HepG2 (cell line): ENCODE data around the gene KRT71. TPM values are rescaled to one million over a fixed set of nuclear protein-coding genes. Genes with fewer than 3 reads are reported as not detected.

Experiments used
- ATAC-seq: fragments of 200-7000 bp; cut with Tn5 transposase; 3 replicates; pipeline ENCODE4 v1.9.1; 2020; ENCODE audit warnings: mild to moderate bottlenecking, moderate library complexity
- BruUV-seq: library from RNA; stranded (reverse); fragments of 400-500 nt; replicated peaks from 2 replicates; lab custom pipeline; 2021; lab: Mats Ljungman, UMichigan
- CTCF ChIA-PET: fragments of 300-600 bp; formaldehyde crosslinking; extraction: SDS; loops from one replicate; lab custom pipeline; 2021; ENCODE audit warnings: low total read pairs, inconsistent platforms, low intra/inter-chr PET ratio; lab: Yijun Ruan, JAX
- POLR2A ChIA-PET: fragments of 350-600 bp; sonication (Branson Sonifier 250); formaldehyde crosslinking; loops from one replicate; lab custom pipeline; 2020; ENCODE audit warnings: antibody characterized with exemption, inconsistent platforms; lab: Yijun Ruan, JAX
- DNase-seq: peaks from one replicate; pipeline ENCODE4 v3.0.0-alpha.2; 2015; ENCODE audit warnings: low spot score
- FAIRE-seq: peaks from 3 replicates; lab custom pipeline; 2011; peaks lifted over from hg19 to GRCh38; lab: Jason Lieb, UNC
- H2AFZ ChIP-seq: one replicate; pipeline ENCODE4 v1.6.1; 2011; ENCODE audit warnings: low read length, inconsistent platforms
- H3K27ac ChIP-seq: fragments of 300-600 bp; 3 replicates; pipeline ENCODE4 v1.8.0; 2011; ENCODE audit warnings: mixed run types, mild to moderate bottlenecking, mixed read lengths, low read length, inconsistent platforms; ENCODE audit not compliant: insufficient read depth; ENCODE audit errors: extremely low read length
- H3K27me3 ChIP-seq, 2 experiments: fragments of 200-600 bp in 1 of 2; 2 replicates in 1 of 2; 3 replicates in 1 of 2; pipeline versions ENCODE4 v1.6.0 to v1.8.0; 2011; ENCODE audit warnings: low read length in 2 of 2, mild to moderate bottlenecking in 2 of 2, moderate library complexity in 2 of 2, inconsistent platforms in 1 of 2; ENCODE audit not compliant: insufficient read depth in 2 of 2, control insufficient read depth in 1 of 2
- H3K36me3 ChIP-seq, 2 experiments: fragments of 200-600 bp in 1 of 2; replicated peaks in 1 of 2; 2 replicates in 1 of 2; 3 replicates in 1 of 2; pipeline versions ENCODE4 v1.5.1 to v1.8.0; 2011; ENCODE audit warnings: low read length in 2 of 2, inconsistent platforms in 1 of 2; ENCODE audit not compliant: insufficient read depth in 2 of 2, control insufficient read depth in 1 of 2
- H3K4me1 ChIP-seq: 2 replicates; pipeline ENCODE4 v1.5.1; 2012; ENCODE audit warnings: low read length, inconsistent platforms; ENCODE audit not compliant: insufficient read depth
- H3K4me2 ChIP-seq: 2 replicates; pipeline ENCODE4 v1.6.0; 2011; ENCODE audit warnings: low read depth, low read length, inconsistent platforms
- H3K4me3 ChIP-seq, 3 experiments: fragments of 200-600 bp in 1 of 3; sonication (generic), shearing (Covaris generic) in 1 of 3; replicated peaks in 1 of 3; 2 replicates each; pipeline ENCODE4 v1.5.1; 2011 to 2016; ENCODE audit warnings: low read length in 3 of 3, inconsistent platforms in 2 of 3, low read depth in 2 of 3, mild to moderate bottlenecking in 2 of 3, control low read depth in 1 of 3, mixed read lengths in 1 of 3; ENCODE audit not compliant: insufficient read depth in 1 of 3
- H3K79me2 ChIP-seq: one replicate; pipeline ENCODE4 v1.6.1; 2011; ENCODE audit warnings: low read length, inconsistent platforms; ENCODE audit not compliant: insufficient read depth
- H3K9ac ChIP-seq: 2 replicates; pipeline ENCODE4 v1.6.0; 2011; ENCODE audit warnings: mild to moderate bottlenecking, low read depth, low read length, inconsistent platforms; ENCODE audit not compliant: insufficient read depth
- H3K9me3 ChIP-seq: 2 replicates; pipeline ENCODE4 v1.5.1; 2012; ENCODE audit warnings: mild to moderate bottlenecking, low read length
- H4K20me1 ChIP-seq: 2 replicates; pipeline ENCODE4 v1.6.0; 2011; ENCODE audit warnings: inconsistent platforms, mild to moderate bottlenecking, low read length, moderate library complexity; ENCODE audit not compliant: insufficient read depth
- CEBPG ChIP-seq: IDR thresholded peaks from 2 replicates; pipeline ENCODE4 v1.6.1; 2016
- HES4 ChIP-seq: sonication (generic); formaldehyde crosslinking; IDR thresholded peaks from 2 replicates; pipeline ENCODE4 v1.9.0; 2021; ENCODE audit warnings: mild to moderate bottlenecking, missing genetic modification reagents, borderline replicate concordance
- IRF2 ChIP-seq: IDR thresholded peaks from 2 replicates; pipeline ENCODE4 v1.6.1; 2018; ENCODE audit warnings: missing genetic modification reagents, missing compliant biosample characterization
- KDM6A ChIP-seq: IDR thresholded peaks from 2 replicates; pipeline ENCODE4 v1.6.1; 2016; ENCODE audit warnings: low read depth
- RORA ChIP-seq: sonication (generic); formaldehyde crosslinking; IDR thresholded peaks from 2 replicates; pipeline ENCODE4 v1.5.0; 2020; ENCODE audit warnings: mild to moderate bottlenecking, missing genetic modification reagents, moderate library complexity
- SIX4 ChIP-seq: sonication (generic); formaldehyde crosslinking; IDR thresholded peaks from 2 replicates; pipeline ENCODE4 v1.4.0; 2020; ENCODE audit warnings: missing genetic modification reagents
- SNAI1 ChIP-seq: sonication (generic); formaldehyde crosslinking; IDR thresholded peaks from 2 replicates; pipeline ENCODE4 v1.5.0; 2020; ENCODE audit warnings: mild to moderate bottlenecking, missing genetic modification reagents, borderline replicate concordance
- WIZ ChIP-seq: sonication (generic); formaldehyde crosslinking; IDR thresholded peaks from 2 replicates; pipeline ENCODE4 v1.5.1; 2020; ENCODE audit warnings: mild to moderate bottlenecking, missing genetic modification reagents
- ZNF251 ChIP-seq: sonication (generic); formaldehyde crosslinking; IDR thresholded peaks from 2 replicates; pipeline ENCODE4 v1.9.0; 2021; ENCODE audit warnings: mild to moderate bottlenecking, missing genetic modification reagents
- ZNF430 ChIP-seq: sonication (generic); formaldehyde crosslinking; IDR thresholded peaks from 2 replicates; pipeline ENCODE4 v1.9.0; 2021; ENCODE audit warnings: mild to moderate bottlenecking, missing genetic modification reagents
- ZNF496 ChIP-seq: sonication (generic); formaldehyde crosslinking; IDR thresholded peaks from 2 replicates; pipeline ENCODE4 v1.8.1; 2023; ENCODE audit warnings: mild to moderate bottlenecking, moderate library complexity, missing genetic modification reagents; ENCODE audit not compliant: insufficient replicate concordance
- WGBS: methylation state at CpG from one replicate; pipeline ENCODE4 v1.1.6; 2017; ENCODE audit warnings: low lambda C conversion rate; 5-methylcytosine and 5-hydroxymethylcytosine counted together
- in situ Hi-C: cut with HindIII; loops from 2 replicates; pipeline ENCODE4 v1.10.0; 2017; ENCODE audit warnings: low pct_unique_long_range_greater_than_20kb; ENCODE audit not compliant: extremely low pct_ligation_motif_present
- intact Hi-C: fragments of 100-400 bp; cut with micrococcal nuclease; formaldehyde crosslinking; loops from one replicate; pipeline ENCODE4 v1.10.0; 2022; ENCODE audit not compliant: unreplicated experiment
- polyA plus RNA-seq, 8 experiments: library from polyadenylated mRNA; depleted of rRNA in 3 of 8; stranded (reverse) in 7 of 8; unstranded in 1 of 8; fragments of >200 nt; fragmentation: Illumina TruSeq in 4 of 8; extraction: Trizol in 4 of 8; gene quantifications; 2 replicates each; pipeline versions ENCODE4 v1.2.1 to v1.2.3, GENCODE V29; 2011 to 2016; ENCODE audit warnings: low read depth in 4 of 8, missing spikeins in 1 of 8, mixed read lengths in 1 of 8; ENCODE audit not compliant: insufficient read depth in 1 of 8
- total RNA-seq, 5 experiments: library from RNA; depleted of rRNA; stranded (reverse); fragments of >200 nt; fragmentation: Illumina TruSeq; extraction: Trizol; gene quantifications; 2 replicates each; pipeline ENCODE4 v1.2.3, GENCODE V29; 2016; ENCODE audit warnings: low read depth in 1 of 5
- TF ChIP-seq, protein P1 (sequence below): sonication (generic); formaldehyde crosslinking; IDR thresholded peaks from 2 replicates; pipeline ENCODE4 v1.5.0; 2020; ENCODE audit warnings: missing genetic modification reagents, mild to moderate bottlenecking, borderline replicate concordance
- TF ChIP-seq, protein P2 (sequence below): sonication (generic); formaldehyde crosslinking; IDR thresholded peaks from 2 replicates; pipeline ENCODE4 v1.4.0; 2020; ENCODE audit warnings: mild to moderate bottlenecking, missing genetic modification reagents
- TF ChIP-seq, protein P3 (sequence below): IDR thresholded peaks from 2 replicates; pipeline ENCODE4 v1.6.1; 2012; ENCODE audit warnings: low read length, improper control_type of control experiment

The KRT71 gene
- total and polyA plus RNA-seq, 2 of the 13 experiments (the other 11 are each of a cell fraction or from before 2014, with no cell fraction given) = not detected

DNA sequence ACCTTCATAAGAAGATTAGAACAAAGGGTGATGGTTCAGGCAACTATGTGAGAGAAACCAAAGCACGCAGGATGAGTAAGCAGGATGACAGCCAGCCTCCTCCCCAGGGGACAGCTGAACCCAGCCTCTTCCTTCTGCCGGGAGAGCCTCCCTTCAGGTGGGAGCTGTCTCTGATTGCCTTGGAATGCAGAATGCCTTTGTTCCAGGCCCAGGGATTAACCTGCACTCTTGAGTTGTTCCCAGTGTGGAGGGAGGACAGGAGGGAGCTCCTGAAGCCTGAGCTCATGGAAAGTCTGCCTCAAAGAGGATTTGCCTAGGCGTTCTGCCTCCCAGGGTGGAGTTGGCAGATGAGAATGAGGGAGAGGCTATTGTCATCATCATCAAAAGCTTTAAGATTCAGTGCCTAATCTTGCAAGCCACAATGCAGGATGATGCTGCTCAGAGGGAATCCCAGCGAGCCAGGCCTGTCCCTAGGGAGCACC lies 56.3 kb downstream of the KRT71 start:
- no peak for ATAC-seq
- Histone ChIP-seq H3K27me3 (peaks cover 3 to 12% of the 10 kb centered on the region in 2 experiments; a peak in 3 of 5 replicates), H3K9me3 (no peaks in the 10 kb centered on the region), H2AFZ (no peak overlapping the region), H3K27ac (no peak overlapping the region), H3K4me1 (0 out of 2 replicates have a peak, but pooled peaks cover 6% of the 10 kb centered on the region), H3K9ac (no peak overlapping the region), H3K4me2 (no peak overlapping the region), H3K79me2 (no peaks in the 10 kb centered on the region), H3K4me3 (no peak overlapping the region), H3K36me3 (no peaks in the 10 kb centered on the region), H4K20me1 (no peaks in the 10 kb centered on the region)
- no peak for FAIRE-seq
- ChIA-PET CTCF (no interaction called here), POLR2A (no interaction called here)
- in situ Hi-C loops = no loop called here
- no peak for DNase-seq
- intact Hi-C loops = no loop called here
- WGBS = 0% methylated on average over 3 of the region's 4 CpGs
- BruUV-seq = no TSS peak
- TF ChIP-seq KDM6A (CRISPR knock-in tag) = no peak
- no peak for TF ChIP-seq CEBPG (CRISPR knock-in tag)
- TF ChIP-seq SNAI1 (CRISPR knock-in tag) = no peak
- TF ChIP-seq, protein P1, sequence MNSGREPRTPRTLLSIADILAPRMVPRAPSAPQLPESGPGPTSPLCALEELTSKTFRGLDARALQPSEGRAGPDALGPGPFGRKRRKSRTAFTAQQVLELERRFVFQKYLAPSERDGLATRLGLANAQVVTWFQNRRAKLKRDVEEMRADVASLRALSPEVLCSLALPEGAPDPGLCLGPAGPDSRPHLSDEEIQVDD (CRISPR knock-in tag) = no peak
- TF ChIP-seq, protein P2, sequence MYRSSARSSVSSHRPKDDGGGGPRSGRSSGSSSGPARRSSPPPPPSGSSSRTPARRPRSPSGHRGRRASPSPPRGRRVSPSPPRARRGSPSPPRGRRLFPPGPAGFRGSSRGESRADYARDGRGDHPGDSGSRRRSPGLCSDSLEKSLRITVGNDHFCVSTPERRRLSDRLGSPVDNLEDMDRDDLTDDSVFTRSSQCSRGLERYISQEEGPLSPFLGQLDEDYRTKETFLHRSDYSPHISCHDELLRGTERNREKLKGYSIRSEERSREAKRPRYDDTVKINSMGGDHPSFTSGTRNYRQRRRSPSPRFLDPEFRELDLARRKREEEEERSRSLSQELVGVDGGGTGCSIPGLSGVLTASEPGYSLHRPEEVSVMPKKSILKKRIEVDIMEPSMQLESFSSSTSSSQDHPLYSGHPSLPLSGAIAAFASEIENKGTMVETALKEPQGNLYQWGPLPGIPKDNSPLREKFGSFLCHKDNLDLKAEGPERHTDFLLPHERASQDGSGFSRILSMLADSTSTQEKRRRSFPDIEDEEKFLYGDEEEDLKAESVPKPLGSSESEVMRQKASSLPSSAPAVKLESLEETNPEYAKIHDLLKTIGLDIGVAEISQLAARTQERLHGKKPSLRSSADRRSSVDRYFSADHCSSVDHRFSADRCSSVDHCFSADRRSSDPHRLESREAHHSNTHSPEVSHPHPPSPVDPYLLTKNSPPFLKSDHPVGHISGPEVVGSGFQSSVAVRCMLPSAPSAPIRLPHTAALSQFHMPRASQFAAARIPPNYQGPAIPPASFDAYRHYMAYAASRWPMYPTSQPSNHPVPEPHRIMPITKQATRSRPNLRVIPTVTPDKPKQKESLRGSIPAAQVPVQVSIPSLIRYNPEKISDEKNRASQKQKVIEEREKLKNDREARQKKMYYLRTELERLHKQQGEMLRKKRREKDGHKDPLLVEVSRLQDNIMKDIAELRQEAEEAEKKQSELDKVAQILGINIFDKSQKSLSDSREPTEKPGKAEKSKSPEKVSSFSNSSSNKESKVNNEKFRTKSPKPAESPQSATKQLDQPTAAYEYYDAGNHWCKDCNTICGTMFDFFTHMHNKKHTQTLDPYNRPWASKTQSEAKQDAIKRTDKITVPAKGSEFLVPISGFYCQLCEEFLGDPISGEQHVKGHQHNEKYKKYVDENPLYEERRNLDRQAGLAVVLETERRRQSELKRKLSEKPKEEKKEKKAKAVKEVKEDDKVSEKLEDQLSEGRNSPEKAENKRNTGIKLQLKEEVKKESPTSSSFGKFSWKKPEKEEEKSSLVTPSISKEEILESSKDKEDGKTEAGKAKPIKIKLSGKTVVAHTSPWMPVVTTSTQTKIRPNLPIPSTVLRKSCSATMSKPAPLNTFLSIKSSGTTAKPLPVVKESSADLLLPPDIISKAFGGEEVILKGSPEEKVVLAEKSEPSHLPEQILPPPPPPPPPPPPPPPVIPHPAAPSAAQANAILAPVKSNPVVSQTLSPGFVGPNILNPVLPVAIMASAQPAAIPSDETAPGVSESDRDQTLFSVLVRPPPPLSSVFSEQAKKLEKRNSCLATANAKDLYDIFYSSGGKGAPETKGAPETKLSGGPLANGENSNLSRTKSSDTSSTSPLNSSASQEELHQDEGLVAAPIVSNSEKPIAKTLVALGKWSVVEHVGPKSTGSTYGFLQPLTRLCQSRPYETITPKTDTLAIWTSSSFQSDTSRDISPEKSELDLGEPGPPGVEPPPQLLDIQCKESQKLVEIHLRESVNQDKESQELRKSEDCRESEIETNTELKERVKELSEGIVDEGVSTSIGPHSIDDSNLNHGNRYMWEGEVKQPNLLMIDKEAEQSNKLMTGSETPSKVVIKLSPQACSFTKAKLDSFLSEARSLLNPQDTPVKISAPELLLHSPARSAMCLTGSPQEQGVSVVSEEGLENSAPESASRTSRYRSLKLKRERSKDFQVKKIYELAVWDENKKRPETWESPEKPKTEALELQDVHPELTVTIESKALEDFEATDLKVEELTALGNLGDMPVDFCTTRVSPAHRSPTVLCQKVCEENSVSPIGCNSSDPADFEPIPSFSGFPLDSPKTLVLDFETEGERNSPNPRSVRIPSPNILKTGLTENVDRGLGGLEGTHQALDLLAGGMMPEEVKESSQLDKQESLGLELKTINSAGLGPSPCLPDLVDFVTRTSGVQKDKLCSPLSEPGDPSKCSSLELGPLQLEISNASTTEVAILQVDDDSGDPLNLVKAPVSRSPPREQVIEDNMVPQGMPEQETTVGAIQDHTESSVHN (CRISPR knock-in tag) = no peak
- TF ChIP-seq SIX4 (CRISPR knock-in tag) = no peak
- no peak for TF ChIP-seq IRF2
- TF ChIP-seq RORA (CRISPR knock-in tag) = no peak
- TF ChIP-seq HES4 (CRISPR knock-in tag) = no peak
- TF ChIP-seq ZNF496 = no peak
- TF ChIP-seq ZNF251 (CRISPR knock-in tag) = no peak
- no peak for TF ChIP-seq WIZ (CRISPR knock-in tag)
- TF ChIP-seq ZNF430 (CRISPR knock-in tag) = no peak
- TF ChIP-seq, protein P3, sequence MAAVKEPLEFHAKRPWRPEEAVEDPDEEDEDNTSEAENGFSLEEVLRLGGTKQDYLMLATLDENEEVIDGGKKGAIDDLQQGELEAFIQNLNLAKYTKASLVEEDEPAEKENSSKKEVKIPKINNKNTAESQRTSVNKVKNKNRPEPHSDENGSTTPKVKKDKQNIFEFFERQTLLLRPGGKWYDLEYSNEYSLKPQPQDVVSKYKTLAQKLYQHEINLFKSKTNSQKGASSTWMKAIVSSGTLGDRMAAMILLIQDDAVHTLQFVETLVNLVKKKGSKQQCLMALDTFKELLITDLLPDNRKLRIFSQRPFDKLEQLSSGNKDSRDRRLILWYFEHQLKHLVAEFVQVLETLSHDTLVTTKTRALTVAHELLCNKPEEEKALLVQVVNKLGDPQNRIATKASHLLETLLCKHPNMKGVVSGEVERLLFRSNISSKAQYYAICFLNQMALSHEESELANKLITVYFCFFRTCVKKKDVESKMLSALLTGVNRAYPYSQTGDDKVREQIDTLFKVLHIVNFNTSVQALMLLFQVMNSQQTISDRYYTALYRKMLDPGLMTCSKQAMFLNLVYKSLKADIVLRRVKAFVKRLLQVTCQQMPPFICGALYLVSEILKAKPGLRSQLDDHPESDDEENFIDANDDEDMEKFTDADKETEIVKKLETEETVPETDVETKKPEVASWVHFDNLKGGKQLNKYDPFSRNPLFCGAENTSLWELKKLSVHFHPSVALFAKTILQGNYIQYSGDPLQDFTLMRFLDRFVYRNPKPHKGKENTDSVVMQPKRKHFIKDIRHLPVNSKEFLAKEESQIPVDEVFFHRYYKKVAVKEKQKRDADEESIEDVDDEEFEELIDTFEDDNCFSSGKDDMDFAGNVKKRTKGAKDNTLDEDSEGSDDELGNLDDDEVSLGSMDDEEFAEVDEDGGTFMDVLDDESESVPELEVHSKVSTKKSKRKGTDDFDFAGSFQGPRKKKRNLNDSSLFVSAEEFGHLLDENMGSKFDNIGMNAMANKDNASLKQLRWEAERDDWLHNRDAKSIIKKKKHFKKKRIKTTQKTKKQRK = no peak
